Measurements from ENCODE around the gene DOLK. TPM values are rescaled to one million over a fixed set of nuclear protein-coding genes. Genes with fewer than 3 reads are reported as not detected.

The DOLK gene
- total RNA-seq, 1 donor from 2014 or later: 10.3 TPM

GRCh38 chr9:128902351-128903078 is 44.9 kb downstream of the DOLK start:
- H3K4me3 Mint-ChIP-seq: peak overlapping the region; percentile 64
- H3K9me3 Mint-ChIP-seq: no peaks in the 10 kb centered on the region
- POLR2A ChIA-PET: interaction anchor here (0.6 to 1.4 kb wide), 6 partner anchors 9 to 249 kb away, joined by 3 to 4 read pairs (median 3); partner anchors contain the start of genes ENDOG, KYAT1 and PHYHD1
- no peaks in the 10 kb centered on the region for H3K27me3 Mint-ChIP-seq
- H3K27ac Mint-ChIP-seq: peak overlapping the region; percentile 95
- CTCF ChIA-PET: no interaction called here
- DNase-seq (peak; percentile 56), ATAC-seq (ENCODE audit: low read depth) (peak; percentile 96)
- H3K4me1 Mint-ChIP-seq: peaks cover 48% of the 10 kb centered on the region
- intact Hi-C loops (cut with micrococcal nuclease): loop anchor here (1.0 to 2.0 kb wide), 2 partner anchors 20 to 40 kb away; partner anchors contain the start of gene LRRC8A
- TF ChIP-seq, protein P1, sequence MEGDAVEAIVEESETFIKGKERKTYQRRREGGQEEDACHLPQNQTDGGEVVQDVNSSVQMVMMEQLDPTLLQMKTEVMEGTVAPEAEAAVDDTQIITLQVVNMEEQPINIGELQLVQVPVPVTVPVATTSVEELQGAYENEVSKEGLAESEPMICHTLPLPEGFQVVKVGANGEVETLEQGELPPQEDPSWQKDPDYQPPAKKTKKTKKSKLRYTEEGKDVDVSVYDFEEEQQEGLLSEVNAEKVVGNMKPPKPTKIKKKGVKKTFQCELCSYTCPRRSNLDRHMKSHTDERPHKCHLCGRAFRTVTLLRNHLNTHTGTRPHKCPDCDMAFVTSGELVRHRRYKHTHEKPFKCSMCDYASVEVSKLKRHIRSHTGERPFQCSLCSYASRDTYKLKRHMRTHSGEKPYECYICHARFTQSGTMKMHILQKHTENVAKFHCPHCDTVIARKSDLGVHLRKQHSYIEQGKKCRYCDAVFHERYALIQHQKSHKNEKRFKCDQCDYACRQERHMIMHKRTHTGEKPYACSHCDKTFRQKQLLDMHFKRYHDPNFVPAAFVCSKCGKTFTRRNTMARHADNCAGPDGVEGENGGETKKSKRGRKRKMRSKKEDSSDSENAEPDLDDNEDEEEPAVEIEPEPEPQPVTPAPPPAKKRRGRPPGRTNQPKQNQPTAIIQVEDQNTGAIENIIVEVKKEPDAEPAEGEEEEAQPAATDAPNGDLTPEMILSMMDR (IDR thresholded peaks at IDR 0.05): no peak
- H3K36me3 Mint-ChIP-seq (ENCODE audit: low read depth): peaks cover 8% of the 10 kb centered on the region

DNA sequence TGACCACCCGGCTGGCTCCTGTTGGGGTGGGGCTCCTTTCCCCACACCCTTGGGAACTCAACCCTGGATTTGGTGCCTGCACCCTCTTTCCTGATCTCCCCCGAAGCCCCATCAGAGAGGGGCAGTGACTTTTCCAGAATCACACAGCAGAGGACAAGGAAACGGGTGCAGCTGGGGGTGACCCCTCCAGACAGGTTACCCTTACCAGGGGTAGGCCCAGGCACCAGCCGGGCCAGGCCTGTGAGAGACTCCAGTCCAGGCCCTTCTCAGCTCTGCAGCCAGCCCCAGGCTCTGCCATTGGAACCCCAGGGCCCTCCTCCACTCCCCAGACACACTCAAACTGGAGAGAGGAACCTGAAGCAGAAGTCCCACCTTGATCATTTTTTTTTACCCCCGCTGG is 45.6 kb downstream of the DOLK start:
- peaks cover 48% of the 10 kb centered on the region for H3K4me1 Mint-ChIP-seq
- ChIA-PET CTCF (interaction anchor here (0.7 kb wide), 1 partner anchor 141 kb away, joined by 4 read pairs; no protein-coding TSS in a partner anchor), POLR2A (interaction anchor here (0.6 to 1.4 kb wide), 3 partner anchors 8 to 115 kb away, joined by 3 to 4 read pairs (median 4); partner anchors contain the start of gene KYAT1)
- intact Hi-C loops (cut with micrococcal nuclease): loop anchor here (1.0 to 2.0 kb wide), 2 partner anchors 20 to 39 kb away; partner anchors contain the start of gene LRRC8A
- no peaks in the 10 kb centered on the region for H3K9me3 Mint-ChIP-seq
- no peaks in the 10 kb centered on the region for H3K27me3 Mint-ChIP-seq
- peak overlapping the region; percentile 64 for H3K4me3 Mint-ChIP-seq
- ATAC-seq (ENCODE audit: low read depth) (no peak), DNase-seq (no peak)
- H3K27ac Mint-ChIP-seq: peak overlapping the region; percentile 95
- TF ChIP-seq, protein P1 (IDR thresholded peaks at IDR 0.05): no peak
- H3K36me3 Mint-ChIP-seq (ENCODE audit: low read depth): peaks cover 6% of the 10 kb centered on the region

DNA sequence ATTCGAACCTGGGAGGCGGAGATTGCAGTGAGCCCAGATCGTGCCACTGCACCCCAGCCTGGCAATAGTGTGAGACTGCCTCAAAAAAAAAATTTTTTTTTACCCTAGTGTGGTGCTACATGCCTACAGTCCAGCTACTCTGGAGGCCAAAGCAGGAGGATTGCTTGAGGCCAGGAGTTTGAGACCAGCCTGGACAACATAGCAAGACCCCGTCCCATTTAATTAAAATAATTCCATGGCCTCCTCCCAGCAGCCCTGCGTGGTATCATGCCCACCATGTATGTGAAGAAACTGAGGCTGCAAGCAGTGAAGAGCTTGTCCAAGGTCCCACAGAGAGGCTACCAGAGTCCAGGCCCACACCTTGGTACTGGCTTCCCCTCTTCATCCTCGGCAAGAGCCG is 46.0 kb downstream of the DOLK start:
- no peak for DNase-seq
- CTCF ChIA-PET: interaction anchor here (0.7 kb wide), 1 partner anchor 141 kb away, joined by 4 read pairs; no protein-coding TSS in a partner anchor
- intact Hi-C loops (cut with micrococcal nuclease): no loop called here
- H3K4me3 Mint-ChIP-seq: no peak overlapping the region
- no peaks in the 10 kb centered on the region for H3K27me3 Mint-ChIP-seq
- TF ChIP-seq, protein P1 (IDR thresholded peaks at IDR 0.05): no peak
- peak overlapping the region; percentile 95 for H3K27ac Mint-ChIP-seq
- peaks cover 48% of the 10 kb centered on the region for H3K4me1 Mint-ChIP-seq
- H3K36me3 Mint-ChIP-seq (ENCODE audit: low read depth): peaks cover 8% of the 10 kb centered on the region
- ATAC-seq (ENCODE audit: low read depth): no peak
- POLR2A ChIA-PET: interaction anchor here (0.6 to 1.4 kb wide), 3 partner anchors 8 to 115 kb away, joined by 3 to 4 read pairs (median 4); partner anchors contain the start of gene KYAT1
- H3K9me3 Mint-ChIP-seq: no peaks in the 10 kb centered on the region

GRCh38 chr9:128899566-128900322 is 47.7 kb downstream of the DOLK start:
- no peak for DNase-seq
- Mint-ChIP-seq H3K36me3 (ENCODE audit: low read depth) (peaks cover 22% of the 10 kb centered on the region), H3K4me3 (no peak overlapping the region), H3K4me1 (peaks cover 60% of the 10 kb centered on the region), H3K27ac (peak overlapping the region; percentile 84), H3K9me3 (no peaks in the 10 kb centered on the region), H3K27me3 (no peaks in the 10 kb centered on the region)
- ATAC-seq (ENCODE audit: low read depth): no peak
- CTCF ChIA-PET: no interaction called here
- intact Hi-C loops (cut with micrococcal nuclease): no loop called here
- POLR2A ChIA-PET: no interaction called here
- TF ChIP-seq, protein P1 (IDR thresholded peaks at IDR 0.05): no peak
